K562 (cell line): Measurements from ENCODE around the gene SLC37A4. TPM values are rescaled to one million over a fixed set of nuclear protein-coding genes. Genes with fewer than 3 reads are reported as not detected.
A peak's percentile ranks its signal among the peaks of the same experiment; 100 is the strongest.

Experiments
- GATAD2A ChIP-seq: fragments of 450-650 bp; IDR thresholded peaks from 2 replicates; pipeline ENCODE4 v1.6.1; 2017
- KAT7 ChIP-seq: sonication (generic); formaldehyde crosslinking; IDR thresholded peaks from 2 replicates; pipeline ENCODE4 v1.8.0; 2022; ENCODE audit warnings: missing genetic modification reagents, mild to moderate bottlenecking, borderline replicate concordance
- MCM3 ChIP-seq: fragments of 450-650 bp; IDR thresholded peaks from 2 replicates; pipeline ENCODE4 v1.6.1; 2016
- PHB2 ChIP-seq: fragments of 450-650 bp; IDR thresholded peaks from 2 replicates; pipeline ENCODE4 v1.6.1; 2017; ENCODE audit warnings: low read depth
- SIX5 ChIP-seq, 2 experiments: IDR thresholded peaks; 2 replicates each; pipeline ENCODE4 v1.6.1; 2011; ENCODE audit warnings: low read length in 2 of 2, borderline replicate concordance in 1 of 2, low read depth in 1 of 2, mild to moderate bottlenecking in 1 of 2, moderate library complexity in 1 of 2; ENCODE audit not compliant: insufficient read depth in 1 of 2
- TAF15 ChIP-seq: fragments of 200-400 bp; formaldehyde crosslinking; IDR thresholded peaks from 2 replicates; pipeline ENCODE4 v1.6.1; 2017; ENCODE audit warnings: mild to moderate bottlenecking, low read depth, low read length, moderate library complexity
- ZNF12 ChIP-seq: sonication (generic); formaldehyde crosslinking; IDR thresholded peaks from 2 replicates; pipeline ENCODE4 v1.4.0; 2020; ENCODE audit warnings: mild to moderate bottlenecking, missing genetic modification reagents
- ZNF124 ChIP-seq: sonication (generic); formaldehyde crosslinking; IDR thresholded peaks from 2 replicates; pipeline ENCODE4 v1.8.1; 2022; ENCODE audit warnings: missing genetic modification reagents
- ZNF584 ChIP-seq: fragments of 200-800 bp; sonication (Bioruptor generic); IDR thresholded peaks from 2 replicates; pipeline ENCODE4 v1.6.1; 2016; ENCODE audit warnings: low read depth, mild to moderate bottlenecking, missing genetic modification characterization, missing compliant biosample characterization
- polyA plus RNA-seq, 8 experiments: library from polyadenylated mRNA; depleted of rRNA in 4 of 8; stranded (reverse) in 5 of 8; unstranded in 3 of 8; fragments of >200 nt; fragmentation: Nextera tagmentation in 2 of 8; fragmentation: Illumina TruSeq in 1 of 8; extraction: Ambion mirVana in 2 of 8; extraction: Trizol in 1 of 8; gene quantifications; 2 replicates each; pipeline versions ENCODE4 v1.2.1 to v1.2.3, GENCODE V29; 2011 to 2014; ENCODE audit warnings: inconsistent platforms in 1 of 8, missing spikeins in 1 of 8
- total RNA-seq, 7 experiments: library from RNA; depleted of rRNA in 6 of 7; stranded (reverse); fragments of >200 nt in 6 of 7; fragmentation: Illumina TruSeq in 2 of 7; extraction: Trizol in 2 of 7; gene quantifications; 2 replicates each; pipeline versions ENCODE4 v1.2.1 to v1.2.3, GENCODE V29; 2011 to 2021; ENCODE audit warnings: low replicate concordance in 1 of 7
- TF ChIP-seq, protein P1 (sequence below): fragments of 450-650 bp; formaldehyde crosslinking; IDR thresholded peaks from 2 replicates; pipeline ENCODE4 v1.4.0; 2020; ENCODE audit warnings: mild to moderate bottlenecking, moderate library complexity
- TF ChIP-seq, protein P2 (sequence below): fragments of 250-450 bp; sonication (Bioruptor Pico); IDR thresholded peaks from 2 replicates; pipeline ENCODE4 v1.8.0; 2022; ENCODE audit warnings: inconsistent platforms
- TF ChIP-seq, protein P3 (sequence below): fragments of 250-450 bp; sonication (Bioruptor Pico); IDR thresholded peaks from 2 replicates; pipeline ENCODE4 v1.4.0; 2020; ENCODE audit warnings: mild to moderate bottlenecking
- TF ChIP-seq, protein P4 (sequence below): sonication (generic); formaldehyde crosslinking; IDR thresholded peaks from 2 replicates; pipeline ENCODE4 v1.9.0; 2022; ENCODE audit warnings: mild to moderate bottlenecking, missing genetic modification reagents
- TF ChIP-seq, protein P5 (sequence below): sonication (generic); formaldehyde crosslinking; IDR thresholded peaks from 2 replicates; pipeline ENCODE4 v1.8.1; 2023; ENCODE audit warnings: mild to moderate bottlenecking, missing genetic modification reagents
- TF ChIP-seq, protein P6 (sequence below): fragments of 250-450 bp; sonication (Bioruptor Pico); IDR thresholded peaks from 2 replicates; pipeline ENCODE4 v1.8.0; 2021; ENCODE audit warnings: borderline replicate concordance, mild to moderate bottlenecking, moderate library complexity; ENCODE audit not compliant: poor library complexity, severe bottlenecking
- TF ChIP-seq, protein P7 (sequence below): sonication (generic); formaldehyde crosslinking; IDR thresholded peaks from 2 replicates; pipeline ENCODE4 v1.8.0; 2023; ENCODE audit warnings: mild to moderate bottlenecking, missing genetic modification reagents
- TF ChIP-seq, protein P8 (sequence below): fragments of 250-450 bp; sonication (Bioruptor Pico); IDR thresholded peaks from 2 replicates; pipeline ENCODE4 v1.9.0; 2021; ENCODE audit warnings: mild to moderate bottlenecking

SLC37A4 gene
- total and polyA plus RNA-seq, 9 of the 15 experiments (the other 6 are each of a cell fraction or from before 2014, with no cell fraction given) = 24.7 to 73.9 (median 40.7) TPM

DNA sequence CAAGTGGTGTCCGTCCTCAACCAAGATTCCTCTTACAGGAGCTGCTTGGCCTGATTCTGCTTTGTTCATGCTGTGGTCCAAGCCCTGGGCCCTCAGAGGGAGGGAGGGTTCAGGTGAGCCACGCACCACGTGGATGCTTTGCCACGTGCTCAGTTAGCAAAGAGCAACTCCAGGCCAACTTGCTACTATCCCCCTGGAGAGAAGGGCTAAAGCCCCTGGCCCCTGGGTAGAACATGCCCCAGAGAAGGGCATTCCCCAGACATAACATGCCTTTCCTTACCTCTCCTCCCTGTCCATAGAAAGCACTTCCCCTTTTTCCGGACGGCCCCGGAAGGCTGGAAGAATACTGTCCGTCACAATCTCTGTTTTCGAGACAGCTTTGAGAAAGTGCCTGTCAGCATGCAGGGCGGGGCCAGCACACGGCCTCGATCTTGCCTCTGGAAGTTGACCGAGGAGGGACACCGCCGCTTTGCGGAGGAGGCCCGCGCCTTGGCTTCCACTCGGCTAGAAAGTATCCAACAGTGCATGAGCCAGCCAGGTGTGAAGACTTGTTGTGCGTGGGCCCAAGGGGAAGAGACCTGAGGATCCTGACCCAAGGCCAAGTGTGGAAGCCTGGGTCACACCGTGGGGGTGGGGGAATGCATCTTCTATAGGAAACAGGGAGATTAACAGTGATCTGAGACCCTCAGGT, 50.3 kb downstream of the SLC37A4 start (continued):
- TF ChIP-seq, protein P1, sequence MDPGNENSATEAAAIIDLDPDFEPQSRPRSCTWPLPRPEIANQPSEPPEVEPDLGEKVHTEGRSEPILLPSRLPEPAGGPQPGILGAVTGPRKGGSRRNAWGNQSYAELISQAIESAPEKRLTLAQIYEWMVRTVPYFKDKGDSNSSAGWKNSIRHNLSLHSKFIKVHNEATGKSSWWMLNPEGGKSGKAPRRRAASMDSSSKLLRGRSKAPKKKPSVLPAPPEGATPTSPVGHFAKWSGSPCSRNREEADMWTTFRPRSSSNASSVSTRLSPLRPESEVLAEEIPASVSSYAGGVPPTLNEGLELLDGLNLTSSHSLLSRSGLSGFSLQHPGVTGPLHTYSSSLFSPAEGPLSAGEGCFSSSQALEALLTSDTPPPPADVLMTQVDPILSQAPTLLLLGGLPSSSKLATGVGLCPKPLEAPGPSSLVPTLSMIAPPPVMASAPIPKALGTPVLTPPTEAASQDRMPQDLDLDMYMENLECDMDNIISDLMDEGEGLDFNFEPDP (CRISPR knock-in tag) = 0 out of 2 replicates have a peak, but pooled peaks have one; percentile 11
- TF ChIP-seq, protein P2, sequence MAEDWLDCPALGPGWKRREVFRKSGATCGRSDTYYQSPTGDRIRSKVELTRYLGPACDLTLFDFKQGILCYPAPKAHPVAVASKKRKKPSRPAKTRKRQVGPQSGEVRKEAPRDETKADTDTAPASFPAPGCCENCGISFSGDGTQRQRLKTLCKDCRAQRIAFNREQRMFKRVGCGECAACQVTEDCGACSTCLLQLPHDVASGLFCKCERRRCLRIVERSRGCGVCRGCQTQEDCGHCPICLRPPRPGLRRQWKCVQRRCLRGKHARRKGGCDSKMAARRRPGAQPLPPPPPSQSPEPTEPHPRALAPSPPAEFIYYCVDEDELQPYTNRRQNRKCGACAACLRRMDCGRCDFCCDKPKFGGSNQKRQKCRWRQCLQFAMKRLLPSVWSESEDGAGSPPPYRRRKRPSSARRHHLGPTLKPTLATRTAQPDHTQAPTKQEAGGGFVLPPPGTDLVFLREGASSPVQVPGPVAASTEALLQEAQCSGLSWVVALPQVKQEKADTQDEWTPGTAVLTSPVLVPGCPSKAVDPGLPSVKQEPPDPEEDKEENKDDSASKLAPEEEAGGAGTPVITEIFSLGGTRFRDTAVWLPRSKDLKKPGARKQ (CRISPR knock-in tag) = no peak
- TF ChIP-seq, protein P3, sequence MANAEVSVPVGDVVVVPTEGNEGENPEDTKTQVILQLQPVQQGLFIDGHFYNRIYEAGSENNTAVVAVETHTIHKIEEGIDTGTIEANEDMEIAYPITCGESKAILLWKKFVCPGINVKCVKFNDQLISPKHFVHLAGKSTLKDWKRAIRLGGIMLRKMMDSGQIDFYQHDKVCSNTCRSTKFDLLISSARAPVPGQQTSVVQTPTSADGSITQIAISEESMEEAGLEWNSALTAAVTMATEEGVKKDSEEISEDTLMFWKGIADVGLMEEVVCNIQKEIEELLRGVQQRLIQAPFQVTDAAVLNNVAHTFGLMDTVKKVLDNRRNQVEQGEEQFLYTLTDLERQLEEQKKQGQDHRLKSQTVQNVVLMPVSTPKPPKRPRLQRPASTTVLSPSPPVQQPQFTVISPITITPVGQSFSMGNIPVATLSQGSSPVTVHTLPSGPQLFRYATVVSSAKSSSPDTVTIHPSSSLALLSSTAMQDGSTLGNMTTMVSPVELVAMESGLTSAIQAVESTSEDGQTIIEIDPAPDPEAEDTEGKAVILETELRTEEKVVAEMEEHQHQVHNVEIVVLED (CRISPR knock-in tag) = no peak
- TF ChIP-seq, protein P4, sequence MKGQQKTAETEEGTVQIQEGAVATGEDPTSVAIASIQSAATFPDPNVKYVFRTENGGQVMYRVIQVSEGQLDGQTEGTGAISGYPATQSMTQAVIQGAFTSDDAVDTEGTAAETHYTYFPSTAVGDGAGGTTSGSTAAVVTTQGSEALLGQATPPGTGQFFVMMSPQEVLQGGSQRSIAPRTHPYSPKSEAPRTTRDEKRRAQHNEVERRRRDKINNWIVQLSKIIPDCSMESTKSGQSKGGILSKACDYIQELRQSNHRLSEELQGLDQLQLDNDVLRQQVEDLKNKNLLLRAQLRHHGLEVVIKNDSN (CRISPR knock-in tag) = peak; percentile 94
- TF ChIP-seq, protein P5, sequence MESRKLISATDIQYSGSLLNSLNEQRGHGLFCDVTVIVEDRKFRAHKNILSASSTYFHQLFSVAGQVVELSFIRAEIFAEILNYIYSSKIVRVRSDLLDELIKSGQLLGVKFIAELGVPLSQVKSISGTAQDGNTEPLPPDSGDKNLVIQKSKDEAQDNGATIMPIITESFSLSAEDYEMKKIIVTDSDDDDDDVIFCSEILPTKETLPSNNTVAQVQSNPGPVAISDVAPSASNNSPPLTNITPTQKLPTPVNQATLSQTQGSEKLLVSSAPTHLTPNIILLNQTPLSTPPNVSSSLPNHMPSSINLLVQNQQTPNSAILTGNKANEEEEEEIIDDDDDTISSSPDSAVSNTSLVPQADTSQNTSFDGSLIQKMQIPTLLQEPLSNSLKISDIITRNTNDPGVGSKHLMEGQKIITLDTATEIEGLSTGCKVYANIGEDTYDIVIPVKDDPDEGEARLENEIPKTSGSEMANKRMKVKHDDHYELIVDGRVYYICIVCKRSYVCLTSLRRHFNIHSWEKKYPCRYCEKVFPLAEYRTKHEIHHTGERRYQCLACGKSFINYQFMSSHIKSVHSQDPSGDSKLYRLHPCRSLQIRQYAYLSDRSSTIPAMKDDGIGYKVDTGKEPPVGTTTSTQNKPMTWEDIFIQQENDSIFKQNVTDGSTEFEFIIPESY (CRISPR knock-in tag) = peak; percentile 54; the same call in 1 of the 2 replicates
- TF ChIP-seq, protein P6, sequence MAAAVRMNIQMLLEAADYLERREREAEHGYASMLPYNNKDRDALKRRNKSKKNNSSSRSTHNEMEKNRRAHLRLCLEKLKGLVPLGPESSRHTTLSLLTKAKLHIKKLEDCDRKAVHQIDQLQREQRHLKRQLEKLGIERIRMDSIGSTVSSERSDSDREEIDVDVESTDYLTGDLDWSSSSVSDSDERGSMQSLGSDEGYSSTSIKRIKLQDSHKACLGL (CRISPR knock-in tag) = peak; percentile 13
- TF ChIP-seq KAT7 (CRISPR knock-in tag) (no peak), PHB2 (no peak), ZNF584 (CRISPR knock-in tag) (no peak), TAF15 (no peak), SIX5 (IDR thresholded peaks at IDR 0.05; ENCODE audit: borderline replicate concordance in 1 of 2, insufficient read depth in 1 of 2, low read depth in 1 of 2, low read length in 2 of 2) (no peak), ZNF12 (CRISPR knock-in tag) (no peak), GATAD2A (no peak), MCM3 (no peak), ZNF124 (CRISPR knock-in tag) (no peak)
- TF ChIP-seq, protein P7, sequence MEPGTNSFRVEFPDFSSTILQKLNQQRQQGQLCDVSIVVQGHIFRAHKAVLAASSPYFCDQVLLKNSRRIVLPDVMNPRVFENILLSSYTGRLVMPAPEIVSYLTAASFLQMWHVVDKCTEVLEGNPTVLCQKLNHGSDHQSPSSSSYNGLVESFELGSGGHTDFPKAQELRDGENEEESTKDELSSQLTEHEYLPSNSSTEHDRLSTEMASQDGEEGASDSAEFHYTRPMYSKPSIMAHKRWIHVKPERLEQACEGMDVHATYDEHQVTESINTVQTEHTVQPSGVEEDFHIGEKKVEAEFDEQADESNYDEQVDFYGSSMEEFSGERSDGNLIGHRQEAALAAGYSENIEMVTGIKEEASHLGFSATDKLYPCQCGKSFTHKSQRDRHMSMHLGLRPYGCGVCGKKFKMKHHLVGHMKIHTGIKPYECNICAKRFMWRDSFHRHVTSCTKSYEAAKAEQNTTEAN = no peak
- TF ChIP-seq, protein P8, sequence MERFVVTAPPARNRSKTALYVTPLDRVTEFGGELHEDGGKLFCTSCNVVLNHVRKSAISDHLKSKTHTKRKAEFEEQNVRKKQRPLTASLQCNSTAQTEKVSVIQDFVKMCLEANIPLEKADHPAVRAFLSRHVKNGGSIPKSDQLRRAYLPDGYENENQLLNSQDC (CRISPR knock-in tag) = no peak
